Ectodermal cell (in vitro differentiated cells): ENCODE results near the gene FAU.

Experiments
- H3K27ac ChIP-seq: 2 replicates; pipeline ENCODE4 v1.7.0; 2013; ENCODE audit warnings: mild to moderate bottlenecking, low read depth, low read length; ENCODE audit not compliant: insufficient read depth, poor library complexity, severe bottlenecking
- H3K27me3 ChIP-seq: 2 replicates; pipeline ENCODE4 v1.7.0; 2013; ENCODE audit warnings: mild to moderate bottlenecking, low read length; ENCODE audit not compliant: insufficient read depth, control insufficient read depth, poor library complexity, severe bottlenecking
- H3K36me3 ChIP-seq: one replicate; pipeline ENCODE4 v1.7.0; 2013; ENCODE audit warnings: low read length; ENCODE audit not compliant: control insufficient read depth, insufficient read depth
- H3K4me1 ChIP-seq: one replicate; pipeline ENCODE4 v1.7.0; 2013; ENCODE audit warnings: low read length; ENCODE audit not compliant: control insufficient read depth, insufficient read depth
- H3K4me3 ChIP-seq: 2 replicates; pipeline ENCODE4 v1.7.0; 2013; ENCODE audit warnings: low read depth, low read length, control low read depth; ENCODE audit not compliant: insufficient read depth
- H3K9me3 ChIP-seq: 2 replicates; pipeline ENCODE4 v1.7.0; 2013; ENCODE audit warnings: mild to moderate bottlenecking, low read length, moderate library complexity; ENCODE audit not compliant: control insufficient read depth
- WGBS, 2 experiments: methylation state at CpG; one replicate each; pipeline ENCODE4 v1.1.7; 2013; ENCODE audit warnings: missing lambda C conversion rate in 2 of 2; 5-methylcytosine and 5-hydroxymethylcytosine counted together

The FAU gene

GRCh38 chr11:65077451-65077850, 44.5 kb downstream of the FAU start:
- no peak overlapping the region for H3K4me3 ChIP-seq
- H3K4me1 ChIP-seq = peaks cover 4% of the 10 kb centered on the region
- WGBS, 2 experiments = 88 to 92% methylated on average over 4 of the region's 4 CpGs
- no peak overlapping the region for H3K27ac ChIP-seq
- H3K9me3 ChIP-seq = no peaks in the 10 kb centered on the region
- H3K27me3 ChIP-seq = no peaks in the 10 kb centered on the region
- H3K36me3 ChIP-seq = peaks cover 34% of the 10 kb centered on the region

- Histone ChIP-seq H3K4me1 (peaks cover 4% of the 10 kb centered on the region), H3K9me3 (no peaks in the 10 kb centered on the region), H3K4me3 (no peak overlapping the region), H3K27ac (no peak overlapping the region), H3K27me3 (no peaks in the 10 kb centered on the region), H3K36me3 (peaks cover 8% of the 10 kb centered on the region)
- 82 to 84% methylated on average over 1 of the region's 1 CpG for WGBS, 2 experiments
These were observed 49.3 kb downstream of the FAU start for GRCh38 chr11:65072631-65072966.

DNA sequence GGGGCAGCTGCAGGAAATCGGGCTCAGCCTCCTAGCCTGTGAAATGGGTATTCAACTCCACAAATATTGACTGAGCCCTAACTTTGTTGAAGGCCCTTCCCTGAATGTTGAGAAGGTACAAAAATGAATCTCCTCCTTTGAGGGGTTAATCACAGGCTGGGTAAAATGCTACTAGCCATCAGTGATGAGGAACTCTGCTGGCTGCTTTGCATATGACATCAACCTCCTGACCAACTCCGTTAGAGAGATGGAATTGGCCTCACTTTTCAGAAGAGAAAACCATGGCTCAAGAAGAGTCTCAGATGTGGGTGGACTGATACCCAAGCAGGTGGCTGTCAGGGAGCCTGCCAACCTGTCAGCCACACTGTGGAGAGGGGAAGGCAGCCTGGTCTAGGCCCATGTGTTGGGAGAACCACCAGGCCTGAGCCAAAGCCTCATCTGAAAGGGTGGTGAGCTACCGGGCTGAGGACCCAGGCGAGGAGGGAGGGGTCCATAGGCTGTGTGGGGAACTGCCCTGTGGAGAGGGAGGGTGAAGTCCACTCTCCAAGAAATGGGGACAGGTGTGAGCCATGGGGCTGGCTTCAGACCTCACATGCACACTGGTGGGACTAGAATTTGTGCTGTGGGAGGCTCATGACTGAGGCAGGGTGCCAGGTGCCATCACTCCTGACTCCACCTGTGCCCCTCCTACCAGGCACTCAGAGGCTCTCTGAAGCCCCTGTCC, 49.9 kb downstream of the FAU start:
- Histone ChIP-seq H3K4me1 (peaks cover 4% of the 10 kb centered on the region), H3K9me3 (no peaks in the 10 kb centered on the region), H3K27ac (no peak overlapping the region), H3K4me3 (no peak overlapping the region), H3K27me3 (no peaks in the 10 kb centered on the region), H3K36me3 (peaks cover 3% of the 10 kb centered on the region)
- 73 to 81% methylated on average over 4 of the region's 4 CpGs for WGBS, 2 experiments
